Parathyroid adenoma (tissue), 2 donors: ENCODE measurements around the gene JADE3.

Experiments used
- H2AFZ ChIP-seq: fragments of 300-600 bp; sonication (generic); one replicate; pipeline ENCODE4 v1.7.0; 2017; ENCODE audit warnings: antibody characterized with exemption, mild to moderate bottlenecking
- H3K27ac ChIP-seq: fragments of 300-600 bp; sonication (generic); one replicate; pipeline ENCODE4 v1.7.0; 2017
- H3K27me3 ChIP-seq: fragments of 300-600 bp; sonication (generic); one replicate; pipeline ENCODE4 v1.7.0; 2017; ENCODE audit warnings: low read length; ENCODE audit not compliant: control insufficient read depth, insufficient read depth
- H3K36me3 ChIP-seq: fragments of 300-600 bp; sonication (generic); one replicate; pipeline ENCODE4 v1.7.0; 2017; ENCODE audit warnings: low read length; ENCODE audit not compliant: control insufficient read depth, insufficient read depth
- H3K4me1 ChIP-seq: fragments of 300-600 bp; sonication (generic); one replicate; pipeline ENCODE4 v1.7.0; 2017; ENCODE audit warnings: control low read depth
- H3K4me2 ChIP-seq: fragments of 300-600 bp; sonication (generic); one replicate; pipeline ENCODE4 v1.7.0; 2017; ENCODE audit warnings: low read length
- H3K4me3 ChIP-seq: fragments of 300-600 bp; sonication (generic); one replicate; pipeline ENCODE4 v1.7.0; 2017; ENCODE audit warnings: low read depth, low read length
- H3K79me2 ChIP-seq: fragments of 300-600 bp; sonication (generic); one replicate; pipeline ENCODE4 v1.7.0; 2017; ENCODE audit warnings: control low read depth
- H3K9ac ChIP-seq: fragments of 300-600 bp; sonication (generic); one replicate; pipeline ENCODE4 v1.7.0; 2017; ENCODE audit warnings: mild to moderate bottlenecking
- H3K9me3 ChIP-seq: fragments of 300-600 bp; sonication (generic); one replicate; pipeline ENCODE4 v1.7.0; 2017; ENCODE audit warnings: low read length; ENCODE audit not compliant: control insufficient read depth
- CTCF ChIP-seq: fragments of 300-600 bp; sonication (generic); IDR thresholded peaks from one replicate; pipeline ENCODE4 v1.7.0; 2017; ENCODE audit warnings: antibody characterized with exemption, mild to moderate bottlenecking
- donor health status: primary hyperparathyroidism.

The JADE3 gene

GRCh38 chrX:46873746-46874145 is 38.5 kb upstream of the JADE3 start:
- H3K9ac ChIP-seq, result no peak overlapping the region
- no peaks in the 10 kb centered on the region for H3K79me2 ChIP-seq
- H3K4me2 ChIP-seq, result no peak overlapping the region
- H2AFZ ChIP-seq, result no peak overlapping the region
- H3K27me3 ChIP-seq, result no peaks in the 10 kb centered on the region
- no peaks in the 10 kb centered on the region for H3K36me3 ChIP-seq
- no peak for TF ChIP-seq CTCF
- H3K4me3 ChIP-seq, result no peak overlapping the region
- no peaks in the 10 kb centered on the region for H3K9me3 ChIP-seq
- H3K4me1 ChIP-seq, result no peaks in the 10 kb centered on the region
- no peak overlapping the region for H3K27ac ChIP-seq

DNA sequence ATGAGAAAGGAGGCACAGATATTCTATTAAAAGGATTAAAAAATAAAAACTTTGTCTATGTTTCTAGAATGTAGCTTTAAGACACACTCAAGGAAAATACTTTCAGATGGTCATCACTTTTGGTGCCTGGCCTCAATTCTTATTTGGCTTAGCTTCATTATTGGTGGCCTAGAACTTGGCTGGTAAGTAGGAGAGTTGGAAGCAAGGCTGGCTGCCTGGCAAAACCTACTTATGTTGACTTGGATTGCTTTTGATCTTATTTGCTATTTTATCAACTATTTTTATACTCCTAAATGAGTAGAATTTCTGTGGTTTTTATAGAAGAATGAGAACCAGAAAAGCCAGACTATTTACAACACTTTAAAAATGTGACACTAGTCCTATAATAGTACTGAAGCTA is 35.3 kb upstream of the JADE3 start:
- TF ChIP-seq CTCF, result no peak
- Histone ChIP-seq H3K79me2 (no peaks in the 10 kb centered on the region), H3K36me3 (no peaks in the 10 kb centered on the region), H2AFZ (no peak overlapping the region), H3K4me3 (no peak overlapping the region), H3K27me3 (no peaks in the 10 kb centered on the region), H3K27ac (no peak overlapping the region), H3K9me3 (no peaks in the 10 kb centered on the region), H3K4me2 (no peak overlapping the region), H3K4me1 (no peaks in the 10 kb centered on the region), H3K9ac (no peak overlapping the region)

DNA sequence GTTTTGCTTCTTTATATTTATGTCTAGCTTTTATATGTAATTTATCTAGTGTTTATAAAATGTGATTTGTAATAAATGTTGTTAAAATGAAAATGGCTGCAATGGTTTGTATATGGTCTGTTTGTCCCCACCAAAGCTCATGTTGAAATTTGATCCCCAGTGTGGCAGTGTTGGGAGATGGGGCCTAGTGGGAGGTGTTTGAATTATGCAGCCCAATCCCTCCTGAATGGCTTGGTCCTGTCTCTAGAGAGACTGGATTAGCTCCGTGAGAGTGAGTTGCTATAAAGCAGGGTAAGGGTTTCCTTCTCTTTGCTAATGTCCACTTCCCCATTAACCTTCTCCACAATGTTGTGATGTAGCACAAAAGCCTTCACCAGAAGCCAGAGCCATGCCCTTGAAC is 30.0 kb upstream of the JADE3 start:
- TF ChIP-seq CTCF, result no peak
- Histone ChIP-seq H3K27me3 (no peaks in the 10 kb centered on the region), H3K9me3 (no peaks in the 10 kb centered on the region), H3K4me2 (no peak overlapping the region), H3K9ac (no peak overlapping the region), H3K27ac (no peak overlapping the region), H3K36me3 (no peaks in the 10 kb centered on the region), H3K79me2 (no peaks in the 10 kb centered on the region), H3K4me1 (no peaks in the 10 kb centered on the region), H3K4me3 (no peak overlapping the region), H2AFZ (no peak overlapping the region)

DNA sequence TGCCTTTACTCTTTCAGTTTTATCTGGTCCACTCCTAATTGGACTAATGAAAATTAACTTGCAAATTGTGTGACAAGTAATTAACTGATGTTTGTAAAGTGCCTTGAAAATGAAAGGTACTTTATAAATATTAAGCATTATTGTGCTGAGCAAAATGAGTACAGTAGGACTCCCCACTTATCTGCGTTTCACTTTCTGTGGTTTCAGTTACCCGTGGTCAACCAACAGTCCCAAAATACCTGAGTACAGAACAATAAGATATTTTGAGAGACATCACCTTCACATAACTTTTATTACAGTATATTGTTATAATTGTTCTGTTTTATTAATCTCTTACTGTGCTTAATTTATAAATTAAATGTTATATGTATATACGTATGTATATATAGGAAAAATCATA is 27.4 kb upstream of the JADE3 start:
- H3K27me3 ChIP-seq, result no peaks in the 10 kb centered on the region
- H3K4me1 ChIP-seq, result no peaks in the 10 kb centered on the region
- no peaks in the 10 kb centered on the region for H3K79me2 ChIP-seq
- no peak overlapping the region for H3K27ac ChIP-seq
- no peaks in the 10 kb centered on the region for H3K36me3 ChIP-seq
- H3K4me2 ChIP-seq, result no peak overlapping the region
- no peak overlapping the region for H3K4me3 ChIP-seq
- no peaks in the 10 kb centered on the region for H3K9me3 ChIP-seq
- no peak overlapping the region for H2AFZ ChIP-seq
- TF ChIP-seq CTCF, result no peak
- no peak overlapping the region for H3K9ac ChIP-seq

GRCh38 chrX:46898207-46898606 is 14.0 kb upstream of the JADE3 start:
- Histone ChIP-seq H3K4me3 (no peak overlapping the region), H3K4me2 (no peak overlapping the region), H3K36me3 (no peaks in the 10 kb centered on the region), H2AFZ (no peak overlapping the region), H3K27ac (no peak overlapping the region), H3K9ac (no peak overlapping the region), H3K9me3 (no peaks in the 10 kb centered on the region), H3K4me1 (no peaks in the 10 kb centered on the region), H3K27me3 (no peaks in the 10 kb centered on the region), H3K79me2 (no peaks in the 10 kb centered on the region)
- no peak for TF ChIP-seq CTCF
